Pons (tissue), 1 donor: ENCODE data around the gene FOXP3.

Source experiments
- DNase-seq: peaks from one replicate; pipeline ENCODE4 v3.0.0-alpha.2; 2016; ENCODE audit warnings: low spot score

The FOXP3 gene

GRCh38 chrX:49214996-49215526 lies 49.4 kb downstream of the FOXP3 start:
- no peak for DNase-seq

GRCh38 chrX:49214416-49214815 lies 50.1 kb downstream of the FOXP3 start:
- no peak for DNase-seq

- no peak for DNase-seq
These were observed 51.6 kb downstream of the FOXP3 start for GRCh38 chrX:49212861-49213260.

GRCh38 chrX:49212209-49212608 lies 52.3 kb downstream of the FOXP3 start:
- DNase-seq: no peak

- DNase-seq: no peak
These were observed 53.4 kb downstream of the FOXP3 start for GRCh38 chrX:49211074-49211473.

- no peak for DNase-seq
These were observed 54.1 kb downstream of the FOXP3 start for GRCh38 chrX:49210406-49210805.

- DNase-seq: no peak
These were observed 54.9 kb downstream of the FOXP3 start for GRCh38 chrX:49209434-49210251.

GRCh38 chrX:49208399-49208798 lies 56.1 kb downstream of the FOXP3 start:
- no peak for DNase-seq

GRCh38 chrX:49206543-49206942 lies 58.0 kb downstream of the FOXP3 start:
- DNase-seq: no peak

- DNase-seq: no peak
These were observed 59.1 kb downstream of the FOXP3 start for GRCh38 chrX:49205443-49205842.

GRCh38 chrX:49204709-49205108 lies 59.8 kb downstream of the FOXP3 start:
- DNase-seq: no peak

- no peak for DNase-seq
These were observed 60.5 kb downstream of the FOXP3 start for GRCh38 chrX:49204017-49204416.

GRCh38 chrX:49203536-49203935 lies 61.0 kb downstream of the FOXP3 start:
- DNase-seq: no peak

- DNase-seq: no peak
These were observed 62.5 kb downstream of the FOXP3 start for GRCh38 chrX:49202022-49202421.
